ENCODE data around the gene ITGBL1. TPM values are rescaled to one million over a fixed set of nuclear protein-coding genes. Genes with fewer than 3 reads are reported as not detected.

Gene ITGBL1
- total and polyA plus RNA-seq, 2 of the 13 experiments (the other 11 are each of a cell fraction or from before 2014, with no cell fraction given), result 0.02 TPM; not detected in 1

DNA sequence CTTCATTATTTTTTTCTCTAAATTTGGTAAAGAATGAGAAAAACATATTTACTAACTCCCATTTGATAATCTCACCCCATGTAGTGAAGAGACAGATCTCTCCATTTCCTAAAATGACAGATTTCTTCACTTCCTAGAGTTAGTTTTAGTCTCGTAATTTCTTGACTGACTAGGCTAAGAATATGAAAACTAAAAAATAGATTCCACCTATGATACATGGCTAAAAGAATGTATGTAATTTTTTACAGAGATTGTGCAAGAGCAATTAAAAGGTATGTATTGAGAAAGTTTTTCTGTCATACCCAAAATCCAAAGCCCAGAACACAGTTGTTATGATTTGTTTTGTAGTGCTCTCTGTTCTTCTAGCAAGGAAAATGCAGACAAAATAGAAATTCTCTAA is 45.7 kb upstream of the ITGBL1 start:
- ATAC-seq (no peak), DNase-seq (ENCODE audit: low spot score) (no peak), FAIRE-seq (no peak)
- Histone ChIP-seq H3K4me1 (ENCODE audit: insufficient read depth, low read length) (no peaks in the 10 kb centered on the region), H3K9ac (ENCODE audit: insufficient read depth, low read depth, low read length) (no peak overlapping the region), H4K20me1 (ENCODE audit: insufficient read depth, low read length) (no peaks in the 10 kb centered on the region), H3K4me2 (ENCODE audit: low read depth, low read length) (no peak overlapping the region), H3K27ac (ENCODE audit: extremely low read length, insufficient read depth, low read length) (no peak overlapping the region), H3K79me2 (ENCODE audit: insufficient read depth, low read length) (no peaks in the 10 kb centered on the region), H3K27me3 (ENCODE audit: control insufficient read depth in 1 of 2, insufficient read depth in 2 of 2, low read length in 2 of 2) (0 out of 5 replicates have a peak, but pooled peaks cover 0 to 5% of the 10 kb centered on the region in 2 experiments), H3K4me3 (replicated peaks in 1 of 3; ENCODE audit: insufficient read depth in 1 of 3, low read depth in 2 of 3, low read length in 3 of 3) (no peak overlapping the region), H2AFZ (ENCODE audit: low read length) (no peak overlapping the region), H3K36me3 (replicated peaks in 1 of 2; ENCODE audit: control insufficient read depth in 1 of 2, insufficient read depth in 2 of 2, low read length in 2 of 2) (no peaks in the 10 kb centered on the region), H3K9me3 (ENCODE audit: low read length) (no peaks in the 10 kb centered on the region)
- WGBS (ENCODE audit: low lambda C conversion rate), result 0% methylated on average over 1 of the region's 1 CpG
- in situ Hi-C loops (cut with HindIII; ENCODE audit: extremely low pct_ligation_motif_present, low pct_unique_long_range_greater_than_20kb) (no loop called here), intact Hi-C loops (cut with micrococcal nuclease; ENCODE audit: unreplicated experiment) (no loop called here)
- BruUV-seq (replicated peaks), result no TSS peak
- ChIA-PET CTCF (ENCODE audit: low intra/inter-chr PET ratio, low total read pairs) (no interaction called here), POLR2A (no interaction called here)
- TF ChIP-seq THAP11 (CRISPR knock-in tag; IDR thresholded peaks at IDR 0.05), result no peak
- 0 out of 2 replicates have a peak, but pooled peaks have one; percentile 1 for TF ChIP-seq CEBPB (IDR thresholded peaks at IDR 0.05; ENCODE audit: borderline replicate concordance, low read depth, low read length)

DNA sequence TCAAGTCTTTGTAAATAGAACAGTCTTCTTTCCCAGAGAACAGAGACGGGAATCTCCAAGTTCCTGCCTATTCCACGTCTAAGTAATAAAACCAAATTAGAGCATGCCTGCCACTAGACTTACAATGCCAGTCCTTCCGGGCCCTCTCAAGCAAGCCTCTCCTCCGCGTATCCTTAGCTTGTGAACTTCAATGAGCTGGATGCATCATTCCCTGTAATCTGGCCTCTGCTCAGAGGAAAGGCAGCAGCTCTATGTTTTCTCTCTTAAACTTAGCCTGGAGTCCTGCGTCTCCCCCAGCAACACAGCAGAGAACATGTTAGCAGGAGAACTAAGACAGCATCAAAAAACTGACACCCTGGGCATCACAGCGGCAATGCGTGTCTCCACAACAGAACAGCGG is 44.3 kb upstream of the ITGBL1 start:
- no peak for TF ChIP-seq SOX6 (IDR thresholded peaks at IDR 0.05)
- no peak for TF ChIP-seq SOX6 (CRISPR knock-in tag; IDR thresholded peaks at IDR 0.05)
- TF ChIP-seq DMAP1 (CRISPR knock-in tag; IDR thresholded peaks at IDR 0.05), result no peak
- no peak for TF ChIP-seq NFE2L1 (CRISPR knock-in tag; IDR thresholded peaks at IDR 0.05; ENCODE audit: borderline replicate concordance)
- Histone ChIP-seq H3K9me3 (ENCODE audit: low read length) (no peaks in the 10 kb centered on the region), H3K27ac (ENCODE audit: extremely low read length, insufficient read depth, low read length) (no peak overlapping the region), H3K4me1 (ENCODE audit: insufficient read depth, low read length) (no peaks in the 10 kb centered on the region), H3K4me2 (ENCODE audit: low read depth, low read length) (no peak overlapping the region), H4K20me1 (ENCODE audit: insufficient read depth, low read length) (no peaks in the 10 kb centered on the region), H3K79me2 (ENCODE audit: insufficient read depth, low read length) (no peaks in the 10 kb centered on the region), H3K9ac (ENCODE audit: insufficient read depth, low read depth, low read length) (no peak overlapping the region), H3K27me3 (ENCODE audit: control insufficient read depth in 1 of 2, insufficient read depth in 2 of 2, low read length in 2 of 2) (no peaks in the 10 kb centered on the region), H3K36me3 (replicated peaks in 1 of 2; ENCODE audit: control insufficient read depth in 1 of 2, insufficient read depth in 2 of 2, low read length in 2 of 2) (no peaks in the 10 kb centered on the region), H3K4me3 (replicated peaks in 1 of 3; ENCODE audit: insufficient read depth in 1 of 3, low read depth in 2 of 3, low read length in 3 of 3) (no peak overlapping the region), H2AFZ (ENCODE audit: low read length) (no peak overlapping the region)
- in situ Hi-C loops (cut with HindIII; ENCODE audit: extremely low pct_ligation_motif_present, low pct_unique_long_range_greater_than_20kb), result no loop called here
- ChIA-PET POLR2A (no interaction called here), CTCF (ENCODE audit: low intra/inter-chr PET ratio, low total read pairs) (no interaction called here)
- no peak for DNase-seq (ENCODE audit: low spot score)
- no peak for ATAC-seq
- 37% methylated on average over 9 of the region's 9 CpGs for WGBS (ENCODE audit: low lambda C conversion rate)
- BruUV-seq (replicated peaks), result no TSS peak
- intact Hi-C loops (cut with micrococcal nuclease; ENCODE audit: unreplicated experiment), result no loop called here
- no peak for FAIRE-seq

Data from HepG2 (cell line).